ENCODE data around the gene TRIM56.

DNA sequence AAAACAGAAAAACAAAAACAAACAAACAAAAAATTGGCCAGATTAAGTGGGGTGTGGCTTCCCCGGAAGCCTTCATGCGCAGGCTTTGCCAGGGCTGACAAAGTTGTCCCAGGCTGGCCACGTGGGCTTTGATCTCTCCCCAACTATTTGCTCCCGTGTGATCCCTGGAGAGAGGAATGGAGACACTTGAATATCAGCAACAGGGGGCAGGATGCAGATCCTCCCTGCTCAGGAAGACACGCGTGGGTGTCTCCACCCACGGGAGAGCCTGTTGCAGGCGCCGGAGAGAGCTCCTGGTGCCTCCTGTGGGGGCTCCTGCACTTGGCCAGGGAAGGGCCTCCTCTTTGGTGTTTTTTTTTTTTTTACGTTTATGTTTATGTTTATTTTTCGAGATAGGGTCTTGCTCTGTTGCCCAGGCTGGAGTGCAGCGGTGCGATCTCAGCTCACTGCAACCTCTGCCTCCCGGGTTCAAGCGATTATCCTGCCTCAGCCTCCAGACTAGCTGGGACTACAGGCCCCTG lies 19.0 kb downstream of the TRIM56 start:
- TF ChIP-seq, protein P1, sequence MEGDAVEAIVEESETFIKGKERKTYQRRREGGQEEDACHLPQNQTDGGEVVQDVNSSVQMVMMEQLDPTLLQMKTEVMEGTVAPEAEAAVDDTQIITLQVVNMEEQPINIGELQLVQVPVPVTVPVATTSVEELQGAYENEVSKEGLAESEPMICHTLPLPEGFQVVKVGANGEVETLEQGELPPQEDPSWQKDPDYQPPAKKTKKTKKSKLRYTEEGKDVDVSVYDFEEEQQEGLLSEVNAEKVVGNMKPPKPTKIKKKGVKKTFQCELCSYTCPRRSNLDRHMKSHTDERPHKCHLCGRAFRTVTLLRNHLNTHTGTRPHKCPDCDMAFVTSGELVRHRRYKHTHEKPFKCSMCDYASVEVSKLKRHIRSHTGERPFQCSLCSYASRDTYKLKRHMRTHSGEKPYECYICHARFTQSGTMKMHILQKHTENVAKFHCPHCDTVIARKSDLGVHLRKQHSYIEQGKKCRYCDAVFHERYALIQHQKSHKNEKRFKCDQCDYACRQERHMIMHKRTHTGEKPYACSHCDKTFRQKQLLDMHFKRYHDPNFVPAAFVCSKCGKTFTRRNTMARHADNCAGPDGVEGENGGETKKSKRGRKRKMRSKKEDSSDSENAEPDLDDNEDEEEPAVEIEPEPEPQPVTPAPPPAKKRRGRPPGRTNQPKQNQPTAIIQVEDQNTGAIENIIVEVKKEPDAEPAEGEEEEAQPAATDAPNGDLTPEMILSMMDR (IDR thresholded peaks at IDR 0.05), result no peak
- TF ChIP-seq POLR2A (IDR thresholded peaks at IDR 0.05), result no peak
